Smooth muscle cell (in vitro differentiated cells): Measurements from ENCODE around the gene FA2H. TPM values are rescaled to one million over a fixed set of nuclear protein-coding genes. Genes with fewer than 3 reads are reported as not detected.

ENCODE experiments used
- DNase-seq: peaks from one replicate; lab custom pipeline; 2025; ENCODE audit not compliant: unreplicated experiment; lab: John Stamatoyannopoulos, UW
- H2AFZ ChIP-seq: fragments of 200-600 bp; sonication (generic); 2 replicates; pipeline ENCODE4 v1.6.0; 2016; ENCODE audit warnings: antibody characterized with exemption, low read depth, mild to moderate bottlenecking
- H3F3A ChIP-seq: fragments of 200-600 bp; sonication (generic); 2 replicates; pipeline ENCODE4 v1.6.0; 2017; ENCODE audit warnings: antibody characterized with exemption, low read depth
- H3K27ac ChIP-seq: fragments of 200-600 bp; sonication (generic); 2 replicates; pipeline ENCODE4 v1.5.1; 2016; ENCODE audit warnings: low read depth, mild to moderate bottlenecking
- H3K27me3 ChIP-seq: fragments of 200-600 bp; sonication (generic); 2 replicates; pipeline ENCODE4 v1.6.1; 2016; ENCODE audit warnings: low read depth, mild to moderate bottlenecking
- H3K36me3 ChIP-seq: fragments of 200-600 bp; sonication (generic); 2 replicates; pipeline ENCODE4 v1.5.1; 2016; ENCODE audit warnings: low read depth
- H3K4me1 ChIP-seq: fragments of 200-600 bp; sonication (generic); 2 replicates; pipeline ENCODE4 v1.5.1; 2016; ENCODE audit warnings: low read depth
- H3K4me2 ChIP-seq: fragments of 200-600 bp; sonication (generic); 2 replicates; pipeline ENCODE4 v1.6.0; 2016; ENCODE audit warnings: mild to moderate bottlenecking
- H3K4me3 ChIP-seq: fragments of 200-600 bp; sonication (generic); 2 replicates; pipeline ENCODE4 v1.5.1; 2016; ENCODE audit warnings: mild to moderate bottlenecking
- H3K79me2 ChIP-seq: fragments of 200-600 bp; sonication (generic); 2 replicates; pipeline ENCODE4 v1.6.0; 2016; ENCODE audit warnings: low read depth, mild to moderate bottlenecking
- H3K9ac ChIP-seq: fragments of 200-600 bp; sonication (generic); 2 replicates; pipeline ENCODE4 v1.6.0; 2016; ENCODE audit warnings: low read depth
- H3K9me3 ChIP-seq: fragments of 200-600 bp; sonication (generic); replicated peaks from 2 replicates; pipeline ENCODE4 v1.5.1; 2016; ENCODE audit warnings: low read depth
- H4K20me1 ChIP-seq: fragments of 200-600 bp; sonication (generic); 2 replicates; pipeline ENCODE4 v1.6.0; 2016; ENCODE audit warnings: low read depth
- CTCF ChIP-seq: fragments of 200-600 bp; sonication (generic); IDR thresholded peaks from 2 replicates; pipeline ENCODE4 v1.5.1; 2017; ENCODE audit warnings: borderline replicate concordance, mild to moderate bottlenecking, antibody characterized with exemption; ENCODE audit not compliant: insufficient read depth, poor library complexity, severe bottlenecking
- WGBS: methylation state at CpG from one replicate; pipeline ENCODE4 v1.1.7; 2016; ENCODE audit warnings: low lambda C conversion rate; 5-methylcytosine and 5-hydroxymethylcytosine counted together
- polyA plus RNA-seq: library from polyadenylated mRNA; unstranded; fragments of >200 nt; fragmentation: Nextera tagmentation; extraction: Ambion mirVana; gene quantifications from 2 replicates; pipeline ENCODE4 v1.2.1, GENCODE V29; 2016
- total RNA-seq: library from RNA; depleted of rRNA; stranded (reverse); fragments of >200 nt; gene quantifications from 2 replicates; pipeline ENCODE4 v1.2.3, GENCODE V29; 2014

FA2H gene
- total and polyA plus RNA-seq, 2 experiments from 2014 or later, result not detected

GRCh38 chr16:74744566-74744965 lies 30.1 kb downstream of the FA2H start:
- WGBS, result 91% methylated on average over 4 of the region's 4 CpGs
- H3K27ac ChIP-seq, result no peak overlapping the region
- DNase-seq, result no peak

GRCh38 chr16:74743668-74744299 lies 30.8 kb downstream of the FA2H start:
- DNase-seq, result no peak
- Histone ChIP-seq H3K27me3 (no peaks in the 10 kb centered on the region), H3K4me3 (no peak overlapping the region), H4K20me1 (no peaks in the 10 kb centered on the region), H3K4me1 (no peaks in the 10 kb centered on the region), H3F3A (no peaks in the 10 kb centered on the region), H2AFZ (peak overlapping the region; percentile 70), H3K27ac (no peak overlapping the region), H3K9me3 (no peaks in the 10 kb centered on the region), H3K4me2 (peak overlapping the region; percentile 67), H3K36me3 (no peaks in the 10 kb centered on the region), H3K79me2 (no peaks in the 10 kb centered on the region), H3K9ac (no peak overlapping the region)
- TF ChIP-seq CTCF, result no peak
- WGBS, result 56% methylated on average over 15 of the region's 15 CpGs

More at GRCh38 chr16:74744566-74744965, 30.1 kb downstream of the FA2H start:
- TF ChIP-seq CTCF, result no peak
- H3K4me3 ChIP-seq, result no peak overlapping the region
- H3K9ac ChIP-seq, result no peak overlapping the region
- no peak overlapping the region for H2AFZ ChIP-seq
- H3K9me3 ChIP-seq, result no peaks in the 10 kb centered on the region
- no peaks in the 10 kb centered on the region for H3K27me3 ChIP-seq
- no peaks in the 10 kb centered on the region for H3F3A ChIP-seq
- no peaks in the 10 kb centered on the region for H4K20me1 ChIP-seq
- H3K4me1 ChIP-seq, result peaks cover 6% of the 10 kb centered on the region
- H3K79me2 ChIP-seq, result no peaks in the 10 kb centered on the region
- no peak overlapping the region for H3K4me2 ChIP-seq
- H3K36me3 ChIP-seq, result no peaks in the 10 kb centered on the region

DNA sequence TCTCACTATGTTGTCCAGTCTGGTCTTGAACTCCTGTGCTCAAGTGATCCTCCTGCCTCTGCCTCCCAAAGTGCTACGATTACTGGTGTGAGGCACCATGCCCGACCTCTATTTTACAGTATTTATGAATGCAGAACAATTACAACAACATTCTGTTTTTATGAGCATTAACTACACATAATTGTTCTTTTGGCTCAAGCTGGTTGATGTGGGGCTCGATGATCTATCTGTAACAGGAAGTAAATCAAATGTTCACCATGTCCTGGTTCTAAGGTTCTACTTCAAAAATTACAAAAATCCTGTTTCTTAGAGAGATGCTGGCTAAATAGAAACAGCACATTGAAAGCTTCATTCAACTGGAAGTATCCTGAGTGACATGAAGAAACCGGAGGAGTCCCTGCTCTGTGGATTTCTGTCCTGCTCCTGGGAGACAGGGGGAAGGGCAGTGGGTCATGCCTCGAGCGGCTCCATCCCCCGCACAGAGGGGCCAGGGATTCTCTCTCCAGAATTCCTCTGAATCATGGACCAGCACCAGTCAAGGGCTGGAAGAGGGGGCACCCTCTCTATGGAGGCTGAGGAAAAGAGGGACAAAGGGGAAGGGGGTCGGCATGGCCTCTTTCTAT lies 31.5 kb downstream of the FA2H start:
- no peaks in the 10 kb centered on the region for H3K9me3 ChIP-seq
- no peak for DNase-seq
- peak overlapping the region; percentile 67 for H3K4me2 ChIP-seq
- H3K4me3 ChIP-seq, result no peak overlapping the region
- H3F3A ChIP-seq, result no peaks in the 10 kb centered on the region
- H2AFZ ChIP-seq, result peak overlapping the region; percentile 70
- H4K20me1 ChIP-seq, result no peaks in the 10 kb centered on the region
- H3K27me3 ChIP-seq, result no peaks in the 10 kb centered on the region
- H3K27ac ChIP-seq, result peak overlapping the region; percentile 1
- H3K4me1 ChIP-seq, result no peaks in the 10 kb centered on the region
- H3K79me2 ChIP-seq, result no peaks in the 10 kb centered on the region
- no peak overlapping the region for H3K9ac ChIP-seq
- no peak for TF ChIP-seq CTCF
- no peaks in the 10 kb centered on the region for H3K36me3 ChIP-seq
- 55% methylated on average over 8 of the region's 8 CpGs for WGBS
